Mesothelial cell of epicardium (in vitro differentiated cells): ENCODE results near the gene AGER. TPM values are rescaled to one million over a fixed set of nuclear protein-coding genes. Genes with fewer than 3 reads are reported as not detected.

ENCODE experiments used
- DNase-seq, 2 experiments: peaks; one replicate each; pipeline ENCODE4 v3.0.0; 2021; ENCODE audit warnings: low spot score in 2 of 2; ENCODE audit not compliant: unreplicated experiment in 2 of 2
- H3K27ac Mint-ChIP-seq: 2 replicates; pipeline ENCODE4 v1.8.0; 2021; ENCODE audit warnings: mixed read lengths
- H3K27me3 Mint-ChIP-seq: 2 replicates; pipeline ENCODE4 v1.8.0; 2021; ENCODE audit warnings: low read depth, mixed read lengths
- H3K36me3 Mint-ChIP-seq: 2 replicates; pipeline ENCODE4 v1.8.0; 2021; ENCODE audit warnings: mixed read lengths
- H3K4me1 Mint-ChIP-seq: 2 replicates; pipeline ENCODE4 v1.8.0; 2021; ENCODE audit warnings: mixed read lengths
- H3K4me3 Mint-ChIP-seq: 2 replicates; pipeline ENCODE4 v1.8.0; 2021; ENCODE audit warnings: mild to moderate bottlenecking, moderate library complexity, mixed read lengths
- H3K9me3 Mint-ChIP-seq: 2 replicates; pipeline ENCODE4 v1.8.0; 2021; ENCODE audit warnings: mixed read lengths
- CTCF ChIP-seq: fragments of 200-600 bp; sonication (generic); IDR thresholded peaks from one replicate; pipeline ENCODE4 v1.5.0; 2021; ENCODE audit warnings: antibody characterized with exemption; ENCODE audit not compliant: unreplicated experiment
- total RNA-seq: library from RNA; stranded (reverse); gene quantifications from 3 replicates; pipeline ENCODE4 v1.2.1, GENCODE V29; 2021

AGER gene
- total RNA-seq, 1 donor from 2014 or later = 28.1 TPM

DNA sequence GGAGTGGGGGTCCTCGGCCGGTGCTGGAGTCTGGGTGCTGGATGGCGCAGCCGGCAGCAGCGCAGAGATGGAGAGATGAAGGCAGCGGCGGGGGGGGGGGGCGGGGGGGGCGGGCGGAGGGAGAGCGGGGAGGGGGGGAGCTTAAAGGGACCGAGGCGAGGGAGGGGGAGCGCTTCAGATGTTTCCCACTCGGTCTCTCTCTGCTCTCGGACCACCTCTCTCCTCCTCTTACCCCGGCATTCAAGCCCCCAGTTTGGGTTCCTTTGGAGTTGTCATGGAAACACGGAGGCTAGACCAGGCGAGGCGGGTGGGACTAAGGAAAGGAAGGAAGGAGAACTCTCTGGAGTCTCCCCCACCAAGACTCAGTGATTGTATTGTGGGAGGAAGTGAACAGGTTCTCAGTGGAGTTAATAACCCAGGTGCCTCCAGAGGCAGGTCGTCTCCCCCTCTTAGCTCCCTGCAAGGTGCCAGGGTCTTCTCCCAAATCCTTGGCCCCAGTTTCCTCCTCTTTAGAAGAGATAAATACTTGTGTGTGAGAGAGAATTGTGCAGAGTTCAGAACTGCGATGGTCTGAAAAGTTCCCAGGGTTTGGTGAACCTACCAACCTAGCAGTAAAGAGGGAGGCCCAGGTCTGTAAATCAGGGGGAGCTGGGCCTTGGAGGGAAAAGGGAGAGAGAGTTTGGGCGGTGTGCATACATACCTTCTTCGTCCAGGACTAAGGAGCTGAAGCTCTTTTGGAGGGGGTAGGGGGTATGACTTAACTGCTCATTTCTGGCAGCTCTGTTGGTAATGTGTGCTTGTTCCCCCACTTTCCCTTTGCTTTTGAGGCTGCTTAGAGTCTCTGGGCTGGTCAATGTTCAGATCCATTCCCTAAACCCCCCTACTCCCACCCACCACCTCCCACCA is 31.9 kb downstream of the AGER start, which contains the start of gene PRRT1:
Gene PRRT1 (minus strand): TSS at position 77 of the 906 bp plus-strand sequence. CDS start 112 bp downstream, outside the sequence.
- TF ChIP-seq CTCF = no peak
- Mint-ChIP-seq H3K27ac (peak within 1 kb of the TSS; percentile 99), H3K4me3 (peak within 1 kb of the TSS; percentile 99), H3K9me3 (no peaks in the 10 kb centered on the region), H3K27me3 (peaks cover 5% of the 10 kb centered on the region), H3K36me3 (peaks cover 3% of the 10 kb centered on the region), H3K4me1 (peaks cover 42% of the 10 kb centered on the region)
- DNase-seq = no peak

DNA sequence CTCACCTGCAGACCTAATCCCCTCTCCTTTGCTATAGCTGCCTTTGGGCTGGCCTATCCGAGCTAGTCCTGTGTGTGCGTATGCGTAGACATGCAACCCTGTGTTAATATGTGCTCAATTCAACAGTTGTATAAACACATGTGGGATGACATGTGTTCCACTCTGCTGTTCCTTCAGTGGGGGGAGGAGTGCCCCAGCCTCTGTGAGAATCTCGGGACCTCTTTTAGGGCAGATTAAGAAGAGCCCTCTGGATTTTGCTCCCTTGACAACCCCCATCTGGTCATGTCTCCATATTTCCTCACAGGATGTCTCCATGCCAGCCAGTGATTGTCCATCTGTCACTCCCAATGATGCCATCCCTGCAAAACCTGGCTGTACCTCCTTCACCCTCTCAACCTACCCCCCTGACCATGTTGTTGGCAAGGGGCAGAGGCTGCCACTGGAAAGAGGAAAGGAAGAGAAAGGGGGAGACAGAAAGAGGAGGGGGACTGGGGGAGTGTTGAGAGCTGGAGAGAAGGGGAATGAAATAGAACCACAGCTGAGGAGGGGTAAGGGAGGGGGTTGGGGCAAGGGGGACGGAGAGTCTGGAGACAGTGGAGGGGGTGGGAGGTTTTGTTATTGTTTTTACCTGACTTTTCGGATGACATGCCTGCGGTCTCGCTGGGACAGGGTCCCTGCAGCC is 32.7 kb downstream of the AGER start:
- peak overlapping the region; percentile 74 for H3K27ac Mint-ChIP-seq
- peaks cover 3% of the 10 kb centered on the region for H3K36me3 Mint-ChIP-seq
- peaks cover 5% of the 10 kb centered on the region for H3K27me3 Mint-ChIP-seq
- DNase-seq = no peak
- no peaks in the 10 kb centered on the region for H3K9me3 Mint-ChIP-seq
- no peak for TF ChIP-seq CTCF
- peak overlapping the region; percentile 61 for H3K4me3 Mint-ChIP-seq
- H3K4me1 Mint-ChIP-seq = peaks cover 48% of the 10 kb centered on the region

- Mint-ChIP-seq H3K4me1 (peaks cover 48% of the 10 kb centered on the region), H3K27me3 (peaks cover 5% of the 10 kb centered on the region)
- no peak for DNase-seq
These were observed 33.9 kb downstream of the AGER start for GRCh38 chr6:32149932-32150870.

DNA sequence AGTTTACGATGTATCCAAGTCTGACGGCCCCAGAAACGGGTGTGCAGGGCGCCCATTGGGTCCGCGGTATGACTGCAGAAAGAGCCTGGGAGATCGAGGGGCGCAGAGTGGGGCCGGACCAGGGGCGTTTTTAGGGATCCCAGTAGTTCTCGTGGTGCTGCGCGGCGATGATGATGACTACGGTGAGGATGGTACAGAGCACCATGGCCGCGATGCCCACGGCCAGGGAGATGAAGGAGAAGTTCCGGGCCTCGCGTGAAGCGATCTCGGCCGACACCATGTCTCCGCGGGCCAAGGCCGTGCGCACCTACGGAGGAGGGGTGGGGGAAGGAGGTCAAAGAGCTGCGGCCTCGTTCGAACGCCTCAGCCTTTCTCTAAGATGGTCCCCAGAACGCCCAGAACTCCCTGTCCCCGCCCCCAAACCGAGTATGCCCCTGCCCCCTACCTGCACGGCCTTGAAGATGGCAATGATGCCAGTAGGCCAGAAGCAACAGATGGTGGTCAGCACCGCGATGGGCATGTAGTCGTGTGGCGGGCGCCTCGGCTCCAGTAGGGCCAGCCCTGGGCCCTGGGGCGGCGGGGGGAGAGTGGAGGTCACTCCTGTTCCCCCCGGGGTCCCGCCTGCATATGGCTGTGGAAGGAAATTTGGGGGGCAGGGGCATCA is 34.8 kb downstream of the AGER start:
- Mint-ChIP-seq H3K4me3 (no peak overlapping the region), H3K27me3 (peaks cover 5% of the 10 kb centered on the region), H3K36me3 (peaks cover 3% of the 10 kb centered on the region), H3K9me3 (no peaks in the 10 kb centered on the region), H3K4me1 (peaks cover 46% of the 10 kb centered on the region), H3K27ac (no peak overlapping the region)
- DNase-seq = no peak
- TF ChIP-seq CTCF = no peak

More at GRCh38 chr6:32149932-32150870, 33.9 kb downstream of the AGER start:
- H3K4me3 Mint-ChIP-seq = peak overlapping the region; percentile 61
- peaks cover 3% of the 10 kb centered on the region for H3K36me3 Mint-ChIP-seq
- H3K9me3 Mint-ChIP-seq = no peaks in the 10 kb centered on the region
- TF ChIP-seq CTCF = no peak
- no peak overlapping the region for H3K27ac Mint-ChIP-seq
